Measurements from ENCODE around the gene REC114. TPM values are rescaled to one million over a fixed set of nuclear protein-coding genes. Genes with fewer than 3 reads are reported as not detected.

Gene REC114
- total RNA-seq, 1 donor from 2014 or later: not detected

DNA sequence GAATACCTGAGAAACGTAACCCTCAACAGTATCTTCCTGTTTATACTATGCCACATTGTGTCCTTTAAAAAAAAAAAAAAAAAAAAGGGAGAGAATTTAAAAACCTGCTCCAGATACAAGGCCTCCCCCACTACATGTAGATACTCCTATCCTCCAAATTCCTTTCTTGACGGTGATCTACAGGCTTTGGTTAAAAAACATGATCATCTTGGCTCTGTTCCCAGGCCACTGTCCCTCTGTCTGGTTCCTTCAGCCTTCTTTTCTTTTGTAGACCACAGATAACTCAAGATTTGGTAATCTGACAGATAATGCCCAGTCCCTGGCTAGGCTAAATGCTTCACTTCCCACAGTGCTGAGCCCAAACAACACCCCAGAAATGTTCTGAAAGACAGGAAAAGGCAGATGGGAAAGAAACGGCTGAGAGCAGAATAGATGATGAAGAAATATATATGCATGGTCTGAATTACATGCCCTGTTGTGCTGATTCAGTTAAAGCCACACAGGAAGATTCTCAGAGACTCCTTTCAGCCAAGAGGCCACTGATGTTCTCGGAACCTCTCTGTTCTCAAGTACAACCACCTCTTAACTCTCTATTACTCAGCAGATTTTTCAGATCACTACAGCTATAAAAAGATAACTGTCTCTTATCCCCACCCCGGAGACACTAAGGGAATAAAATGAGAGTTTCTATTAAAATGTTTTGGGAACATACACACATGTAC is 141.9 kb downstream of the REC114 start:
- Histone ChIP-seq H3K27me3 (no peaks in the 10 kb centered on the region), H3K36me3 (peaks cover 76 to 92% of the 10 kb centered on the region in 2 donors), H3K27ac (no peak overlapping the region), H3K9me3 (no peaks in the 10 kb centered on the region), H3K4me1 (no peaks in the 10 kb centered on the region), H3K4me3 (no peak overlapping the region)
- TF ChIP-seq, protein P1, sequence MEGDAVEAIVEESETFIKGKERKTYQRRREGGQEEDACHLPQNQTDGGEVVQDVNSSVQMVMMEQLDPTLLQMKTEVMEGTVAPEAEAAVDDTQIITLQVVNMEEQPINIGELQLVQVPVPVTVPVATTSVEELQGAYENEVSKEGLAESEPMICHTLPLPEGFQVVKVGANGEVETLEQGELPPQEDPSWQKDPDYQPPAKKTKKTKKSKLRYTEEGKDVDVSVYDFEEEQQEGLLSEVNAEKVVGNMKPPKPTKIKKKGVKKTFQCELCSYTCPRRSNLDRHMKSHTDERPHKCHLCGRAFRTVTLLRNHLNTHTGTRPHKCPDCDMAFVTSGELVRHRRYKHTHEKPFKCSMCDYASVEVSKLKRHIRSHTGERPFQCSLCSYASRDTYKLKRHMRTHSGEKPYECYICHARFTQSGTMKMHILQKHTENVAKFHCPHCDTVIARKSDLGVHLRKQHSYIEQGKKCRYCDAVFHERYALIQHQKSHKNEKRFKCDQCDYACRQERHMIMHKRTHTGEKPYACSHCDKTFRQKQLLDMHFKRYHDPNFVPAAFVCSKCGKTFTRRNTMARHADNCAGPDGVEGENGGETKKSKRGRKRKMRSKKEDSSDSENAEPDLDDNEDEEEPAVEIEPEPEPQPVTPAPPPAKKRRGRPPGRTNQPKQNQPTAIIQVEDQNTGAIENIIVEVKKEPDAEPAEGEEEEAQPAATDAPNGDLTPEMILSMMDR (IDR thresholded peaks at IDR 0.05): no peak
- intact Hi-C loops (cut with DNase I): no loop called here
- no peak for DNase-seq (ENCODE audit: low spot score in 2 of 2)

DNA sequence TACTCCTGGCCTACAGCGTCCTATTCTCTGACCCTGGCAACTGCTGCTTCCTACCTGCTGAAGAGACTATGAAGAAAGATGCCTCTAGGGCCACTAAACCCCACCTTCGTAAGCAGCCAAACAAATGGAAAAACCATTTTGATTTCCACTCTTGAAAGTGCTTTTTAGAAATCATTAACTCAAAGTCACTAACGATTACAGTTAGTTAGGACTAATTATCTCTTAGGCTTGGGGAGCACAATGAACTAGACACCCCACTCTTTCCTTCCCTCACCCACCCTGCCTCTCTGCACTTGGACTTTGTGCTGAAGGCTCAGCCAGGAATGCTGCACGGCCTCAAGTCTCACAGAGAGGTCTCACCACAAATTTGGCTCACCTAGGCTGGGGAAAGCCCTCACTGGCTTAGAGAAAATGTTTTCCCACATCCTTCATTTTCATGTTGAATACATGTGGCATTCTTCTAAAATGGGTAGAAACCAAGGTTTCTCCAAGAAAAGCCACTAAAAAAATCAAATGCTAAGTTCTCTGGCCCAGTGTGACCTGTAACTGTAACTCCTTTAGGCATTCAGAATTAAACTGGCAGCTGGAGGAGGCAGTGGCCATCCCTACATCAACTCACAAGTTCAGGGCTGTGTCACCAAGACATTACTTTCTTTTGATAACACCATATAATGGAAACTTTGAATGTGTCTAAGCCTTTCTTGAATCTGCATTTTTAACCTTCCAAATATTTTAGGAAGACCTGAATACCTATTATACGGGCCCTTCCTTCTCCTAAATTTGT is 143.1 kb downstream of the REC114 start:
- no peak overlapping the region for H3K27ac ChIP-seq
- H3K36me3 ChIP-seq: peaks cover 67 to 91% of the 10 kb centered on the region in 2 donors
- TF ChIP-seq, protein P1 (IDR thresholded peaks at IDR 0.05): no peak
- no peaks in the 10 kb centered on the region for H3K27me3 ChIP-seq
- H3K4me1 ChIP-seq: no peaks in the 10 kb centered on the region
- no peak overlapping the region for H3K4me3 ChIP-seq
- no peaks in the 10 kb centered on the region for H3K9me3 ChIP-seq
- intact Hi-C loops (cut with DNase I): no loop called here
- DNase-seq (ENCODE audit: low spot score in 2 of 2): no peak

DNA sequence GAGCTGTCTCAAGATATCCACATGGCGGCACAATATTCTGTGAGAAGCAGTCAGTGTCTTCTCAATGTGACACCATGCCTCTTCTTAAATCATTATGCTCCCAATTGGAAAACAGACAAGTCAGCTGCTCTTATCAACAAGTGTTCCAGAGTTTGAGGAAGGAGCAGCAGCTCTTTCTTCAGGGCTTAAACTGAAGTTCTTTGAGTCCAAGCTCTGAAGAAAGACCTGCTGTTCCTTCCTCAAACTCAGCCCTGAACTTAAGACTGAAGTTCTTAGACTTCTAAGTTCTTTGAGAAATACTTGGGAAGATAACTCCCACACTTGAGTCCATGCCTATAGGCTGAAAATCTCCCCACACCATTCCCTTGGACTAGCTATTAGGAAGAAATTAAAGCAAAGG is 146.8 kb downstream of the REC114 start:
- TF ChIP-seq, protein P1 (IDR thresholded peaks at IDR 0.05): no peak
- H3K4me3 ChIP-seq: no peak overlapping the region
- DNase-seq (ENCODE audit: low spot score in 2 of 2): no peak
- H3K27me3 ChIP-seq: no peaks in the 10 kb centered on the region
- intact Hi-C loops (cut with DNase I): no loop called here
- H3K27ac ChIP-seq: no peak overlapping the region
- H3K4me1 ChIP-seq: peaks cover 2 to 8% of the 10 kb centered on the region in 2 donors
- H3K36me3 ChIP-seq: peaks cover 43 to 54% of the 10 kb centered on the region in 2 donors
- H3K9me3 ChIP-seq: no peaks in the 10 kb centered on the region

DNA sequence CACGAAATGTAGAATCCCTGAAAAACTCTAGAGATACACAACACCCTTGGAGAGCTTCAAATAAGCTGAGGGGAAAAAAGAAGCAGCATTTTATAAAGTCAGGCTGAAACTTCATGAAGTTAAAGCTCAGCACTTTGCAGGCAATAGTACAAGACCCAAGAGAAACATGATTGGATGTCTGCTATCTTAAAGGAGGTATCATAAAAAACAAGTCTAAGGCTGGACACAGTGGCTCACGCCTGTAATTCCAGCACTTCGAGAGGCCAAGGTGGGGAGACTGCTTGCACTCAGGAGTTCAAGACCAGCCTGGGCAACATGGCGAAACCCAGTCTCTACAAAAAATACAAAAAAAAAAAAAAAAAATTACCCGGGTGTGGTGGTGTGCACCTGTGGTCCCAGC is 147.3 kb downstream of the REC114 start:
- TF ChIP-seq, protein P1 (IDR thresholded peaks at IDR 0.05): no peak
- Histone ChIP-seq H3K9me3 (no peaks in the 10 kb centered on the region), H3K36me3 (peaks cover 38 to 49% of the 10 kb centered on the region in 2 donors), H3K4me3 (no peak overlapping the region), H3K27ac (no peak overlapping the region), H3K27me3 (no peaks in the 10 kb centered on the region), H3K4me1 (peaks cover 7 to 13% of the 10 kb centered on the region in 2 donors)
- no peak for DNase-seq (ENCODE audit: low spot score in 2 of 2)
- intact Hi-C loops (cut with DNase I): no loop called here

DNA sequence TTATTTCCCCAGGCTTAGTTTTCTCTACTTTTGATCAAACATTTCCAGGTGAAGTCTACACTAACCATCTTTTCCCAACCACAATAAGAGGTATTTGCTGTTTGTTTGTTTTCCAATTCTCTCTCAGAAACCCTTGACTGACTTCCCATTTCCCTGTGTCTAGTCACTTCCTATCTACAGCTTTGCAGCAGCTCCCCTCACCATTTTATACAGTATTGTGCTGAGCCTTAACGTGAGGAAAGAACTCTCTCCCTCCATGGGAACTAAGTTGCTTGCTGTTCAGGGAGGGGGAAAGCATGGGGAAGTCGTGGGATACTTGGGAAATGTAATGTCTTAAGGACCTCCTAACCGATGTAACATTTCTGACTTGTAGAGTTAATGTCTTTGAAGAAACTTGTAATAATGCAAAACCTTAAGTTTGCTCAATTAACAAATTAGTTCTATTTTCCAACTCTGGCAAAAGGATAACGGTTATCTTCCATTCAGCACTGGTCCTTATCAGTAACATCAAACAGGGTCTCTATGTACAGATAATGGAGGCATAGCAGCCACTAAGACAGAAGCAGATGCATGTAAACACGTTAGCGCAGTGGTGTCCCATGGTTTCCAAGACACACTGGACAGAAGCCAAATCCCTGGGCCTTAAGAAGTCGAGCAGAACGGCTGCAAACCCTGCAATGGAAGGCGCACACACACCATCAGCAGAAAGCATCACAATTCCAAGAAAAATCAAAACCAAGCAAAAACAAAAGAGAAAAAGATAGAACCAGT is 150.5 kb downstream of the REC114 start:
- no peak overlapping the region for H3K4me3 ChIP-seq
- no peak overlapping the region for H3K27ac ChIP-seq
- no peaks in the 10 kb centered on the region for H3K9me3 ChIP-seq
- H3K27me3 ChIP-seq: no peaks in the 10 kb centered on the region
- H3K4me1 ChIP-seq: peaks cover 26 to 45% of the 10 kb centered on the region in 2 donors
- DNase-seq (ENCODE audit: low spot score in 2 of 2): no peak
- TF ChIP-seq, protein P1 (IDR thresholded peaks at IDR 0.05): no peak
- intact Hi-C loops (cut with DNase I): no loop called here
- H3K36me3 ChIP-seq: peaks cover 16 to 17% of the 10 kb centered on the region in 2 donors
